ENCODE data around the gene BEST2. TPM values are rescaled to one million over a fixed set of nuclear protein-coding genes. Genes with fewer than 3 reads are reported as not detected.

Gene BEST2
- total RNA-seq, 1 donor from 2014 or later: not detected

DNA sequence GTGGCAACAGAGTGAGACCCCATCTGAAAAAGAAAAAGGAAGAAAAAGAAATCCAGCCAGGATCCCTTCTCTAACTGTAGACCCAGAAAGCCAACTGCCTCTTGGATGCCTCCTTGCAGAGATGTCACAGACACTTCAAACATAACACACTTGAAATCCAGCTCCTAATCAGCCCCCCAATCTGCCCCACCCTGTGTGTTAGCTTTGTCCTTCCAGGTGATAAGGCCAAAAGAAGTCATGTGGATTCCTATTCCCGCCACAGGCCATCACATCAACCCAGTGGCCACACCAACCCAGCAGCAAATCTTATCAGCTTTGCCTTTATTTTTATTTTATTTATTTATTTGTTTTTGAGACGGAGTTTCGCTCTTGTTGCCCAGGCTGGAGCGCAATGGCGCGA is 8.1 kb downstream of the BEST2 start:
- POLR2A ChIA-PET: interaction anchor here (0.7 to 1.5 kb wide), 5 partner anchors 23 to 52 kb away, joined by 3 to 10 read pairs (median 4); partner anchors contain the start of gene GET3
- H3K4me3 Mint-ChIP-seq: no peak overlapping the region
- TF ChIP-seq CTCF (IDR thresholded peaks at IDR 0.05): no peak
- no peak for ATAC-seq (ENCODE audit: low read depth)
- H3K27ac Mint-ChIP-seq: no peak overlapping the region
- intact Hi-C loops (cut with micrococcal nuclease): loop anchor here (1.0 kb wide), 2 partner anchors 37 to 88 kb away; no protein-coding TSS in a partner anchor
- CTCF ChIA-PET: interaction anchor here (0.8 to 13.6 kb wide), 10 partner anchors 17 to 334 kb away, joined by 3 to 280 read pairs (median 6); partner anchors contain the start of genes FBXW9, JUNB and RNASEH2A
- H3K4me1 Mint-ChIP-seq: peaks cover 10% of the 10 kb centered on the region
- no peaks in the 10 kb centered on the region for H3K36me3 Mint-ChIP-seq (ENCODE audit: low read depth)
- no peaks in the 10 kb centered on the region for H3K9me3 Mint-ChIP-seq
- no peak for DNase-seq
- H3K27me3 Mint-ChIP-seq: peaks cover 15% of the 10 kb centered on the region

DNA sequence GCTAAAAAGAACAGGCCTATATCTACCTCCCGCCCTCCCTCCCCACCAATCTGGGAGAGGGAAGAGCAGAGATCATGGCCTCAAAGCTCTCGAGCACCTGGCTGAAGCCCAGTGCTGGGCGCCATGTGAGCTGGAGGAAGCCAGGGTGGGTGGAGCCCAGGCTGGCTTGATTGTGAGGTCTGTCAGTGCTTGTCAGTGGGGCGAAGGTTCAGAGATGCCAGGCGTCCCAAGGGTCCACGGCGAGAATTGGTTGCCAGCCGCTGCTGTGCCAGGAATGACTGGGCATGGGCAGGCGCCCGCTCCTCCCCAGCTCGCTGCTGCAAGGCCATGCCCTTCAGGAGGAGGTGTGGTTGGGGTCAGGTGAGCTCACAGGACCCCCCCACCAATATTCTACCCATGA is 11.5 kb downstream of the BEST2 start:
- Mint-ChIP-seq H3K36me3 (ENCODE audit: low read depth) (no peaks in the 10 kb centered on the region), H3K4me1 (peaks cover 9% of the 10 kb centered on the region), H3K27ac (no peak overlapping the region), H3K4me3 (no peak overlapping the region), H3K27me3 (peaks cover 2% of the 10 kb centered on the region), H3K9me3 (no peaks in the 10 kb centered on the region)
- CTCF ChIA-PET: interaction anchor here (1.2 to 13.6 kb wide), 4 partner anchors 12 to 84 kb away, joined by 4 to 280 read pairs (median 77); partner anchors contain the start of genes BEST2 and JUNB
- ATAC-seq (ENCODE audit: low read depth) (no peak), DNase-seq (no peak)
- no peak for TF ChIP-seq CTCF (IDR thresholded peaks at IDR 0.05)
- intact Hi-C loops (cut with micrococcal nuclease): no loop called here
- POLR2A ChIA-PET: interaction anchor here (0.6 to 1.1 kb wide), 4 partner anchors 17 to 678 kb away, joined by 3 to 5 read pairs (median 4); partner anchors contain the start of gene TRIR

GRCh38 chr19:12764698-12765097 is 13.1 kb downstream of the BEST2 start:
- no peaks in the 10 kb centered on the region for H3K27me3 Mint-ChIP-seq
- no peaks in the 10 kb centered on the region for H3K36me3 Mint-ChIP-seq (ENCODE audit: low read depth)
- POLR2A ChIA-PET: interaction anchor here (0.6 to 7.4 kb wide), 5 partner anchors 11 to 157 kb away, joined by 3 to 80 read pairs (median 4); partner anchors contain the start of gene JUNB
- TF ChIP-seq CTCF (IDR thresholded peaks at IDR 0.05): no peak
- DNase-seq (no peak), ATAC-seq (ENCODE audit: low read depth) (no peak)
- no peak overlapping the region for H3K4me3 Mint-ChIP-seq
- no peak overlapping the region for H3K27ac Mint-ChIP-seq
- H3K9me3 Mint-ChIP-seq: no peaks in the 10 kb centered on the region
- H3K4me1 Mint-ChIP-seq: peaks cover 10% of the 10 kb centered on the region
- CTCF ChIA-PET: interaction anchor here (1.1 to 13.6 kb wide), 4 partner anchors 9 to 83 kb away, joined by 3 to 280 read pairs (median 76); partner anchors contain the start of genes JUNB and RNASEH2A
- intact Hi-C loops (cut with micrococcal nuclease): no loop called here

DNA sequence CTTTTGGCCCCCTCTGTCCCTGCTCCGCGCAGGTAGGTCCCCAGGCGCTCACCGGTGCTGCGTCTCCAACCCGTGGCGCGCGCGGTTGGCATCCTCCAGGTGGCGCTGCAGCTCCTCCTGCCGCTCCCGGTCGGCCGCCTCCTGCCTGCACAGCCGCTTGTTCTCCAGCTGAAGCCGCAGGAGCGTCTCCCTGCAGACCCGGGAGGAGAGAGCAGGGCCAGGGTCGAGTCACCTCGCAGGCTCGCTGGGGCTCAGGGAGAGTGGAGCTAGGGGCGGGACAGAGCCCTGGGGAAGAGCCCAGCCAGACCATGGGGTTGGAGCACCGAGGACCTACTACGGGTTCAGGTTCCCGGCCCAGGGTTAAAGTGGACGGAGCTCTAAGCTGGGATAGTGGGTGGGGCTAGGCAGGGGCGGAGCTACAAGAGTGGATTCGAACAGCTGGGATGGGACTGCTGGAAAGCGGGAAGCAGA is 14.5 kb downstream of the BEST2 start:
- intact Hi-C loops (cut with micrococcal nuclease): loop anchor here (1.0 kb wide), 3 partner anchors 11 to 81 kb away; no protein-coding TSS in a partner anchor
- ATAC-seq (ENCODE audit: low read depth) (peak; percentile 68), DNase-seq (peak; percentile 84)
- H3K4me3 Mint-ChIP-seq: peak overlapping the region; percentile 32
- no peak overlapping the region for H3K27ac Mint-ChIP-seq
- no peaks in the 10 kb centered on the region for H3K36me3 Mint-ChIP-seq (ENCODE audit: low read depth)
- no peaks in the 10 kb centered on the region for H3K27me3 Mint-ChIP-seq
- H3K9me3 Mint-ChIP-seq: no peaks in the 10 kb centered on the region
- peaks cover 12% of the 10 kb centered on the region for H3K4me1 Mint-ChIP-seq
- CTCF ChIA-PET: interaction anchor here (0.6 to 13.6 kb wide), 17 partner anchors 9 to 295 kb away, joined by 3 to 280 read pairs (median 3); partner anchors contain the start of genes FBXW9, GCDH, JUNB and RNASEH2A
- POLR2A ChIA-PET: interaction anchor here (0.6 to 7.4 kb wide), 7 partner anchors 16 to 81 kb away, joined by 3 to 80 read pairs (median 6); partner anchors contain the start of genes JUNB and RNASEH2A
- peak; percentile 34 for TF ChIP-seq CTCF (IDR thresholded peaks at IDR 0.05)

DNA sequence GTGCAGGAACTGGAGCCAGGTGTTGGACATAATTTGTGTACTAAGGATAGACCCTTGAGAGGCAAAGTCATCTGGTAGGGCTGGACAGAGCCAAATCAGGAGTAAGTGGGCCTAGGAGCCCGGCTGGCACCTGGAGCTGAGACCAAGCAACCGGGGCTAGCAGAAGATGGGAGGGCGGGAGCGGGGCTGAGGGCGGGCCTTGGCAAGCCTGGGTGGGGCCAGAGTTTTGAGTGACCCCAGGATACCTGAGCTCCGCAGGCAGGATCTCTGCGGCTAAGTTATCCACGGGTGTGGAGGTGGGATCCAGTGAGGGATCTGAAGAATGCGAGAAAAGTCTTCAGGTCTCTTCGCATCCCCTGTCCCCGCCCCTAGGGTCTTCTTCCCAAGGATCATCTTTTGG is 15.6 kb downstream of the BEST2 start:
- Mint-ChIP-seq H3K4me1 (peaks cover 12% of the 10 kb centered on the region), H3K27me3 (no peaks in the 10 kb centered on the region), H3K36me3 (ENCODE audit: low read depth) (no peaks in the 10 kb centered on the region), H3K27ac (no peak overlapping the region), H3K9me3 (no peaks in the 10 kb centered on the region), H3K4me3 (no peak overlapping the region)
- POLR2A ChIA-PET: interaction anchor here (0.5 to 7.4 kb wide), 2 partner anchors 27 to 1390 kb away, joined by 4 to 80 read pairs; partner anchors contain the start of gene JUNB
- TF ChIP-seq CTCF (IDR thresholded peaks at IDR 0.05): no peak
- DNase-seq: no peak
- intact Hi-C loops (cut with micrococcal nuclease): no loop called here
- CTCF ChIA-PET: interaction anchor here (1.2 to 13.6 kb wide), 4 partner anchors 10 to 123 kb away, joined by 3 to 280 read pairs (median 77); partner anchors contain the start of genes GCDH and JUNB
- ATAC-seq (ENCODE audit: low read depth): no peak
